Heart left ventricle (tissue), 16 donors: ENCODE results near the gene ZNF620. TPM values are rescaled to one million over a fixed set of nuclear protein-coding genes. Genes with fewer than 3 reads are reported as not detected.
"Not testable (repeated sequence)": the region's sequence is repeated elsewhere in the genome, so short reads cannot be mapped to it uniquely, and the experiment has no call there.

Source experiments
- ATAC-seq, 4 donors: fragments of 200-7000 bp; cut with Tn5 transposase; one replicate each; pipeline ENCODE4 v1.9.1; 2020 to 2022; ENCODE audit warnings: moderate library complexity in 4 of 4, mild to moderate bottlenecking in 3 of 4, moderate number of reproducible peaks in 1 of 4
- DNase-seq, 5 donors: peaks; one replicate each; pipeline ENCODE4 v3.0.0-alpha.2; 2020
- H3K27ac ChIP-seq, 12 donors: fragments of 200-600 bp; sonication (generic) in 4 of 12; one replicate each; pipeline versions ENCODE4 v1.5.0 to v1.8.0; 2016 to 2022; ENCODE audit warnings: mild to moderate bottlenecking in 2 of 12
- H3K27me3 ChIP-seq, 9 donors: fragments of 200-600 bp; sonication (generic) in 2 of 9; one replicate each; pipeline versions ENCODE4 v1.5.1 to v1.8.0; 2016 to 2022; ENCODE audit warnings: mild to moderate bottlenecking in 3 of 9
- H3K36me3 ChIP-seq, 9 donors: fragments of 200-600 bp; sonication (generic) in 2 of 9; one replicate each; pipeline versions ENCODE4 v1.5.0 to v1.8.0; 2018 to 2022; ENCODE audit warnings: mild to moderate bottlenecking in 2 of 9
- H3K4me1 ChIP-seq, 12 donors: fragments of 200-600 bp; sonication (generic) in 4 of 12; one replicate each; pipeline versions ENCODE4 v1.5.0 to v1.8.0; 2016 to 2022; ENCODE audit warnings: mild to moderate bottlenecking in 3 of 12
- H3K4me3 ChIP-seq, 12 donors: fragments of 200-600 bp; sonication (generic) in 4 of 12; one replicate each; pipeline versions ENCODE4 v1.5.0 to v1.8.0; 2017 to 2022; ENCODE audit warnings: mild to moderate bottlenecking in 9 of 12, moderate library complexity in 4 of 12
- H3K9me3 ChIP-seq, 12 donors: fragments of 200-600 bp; sonication (generic) in 4 of 12; one replicate each; pipeline versions ENCODE4 v1.5.0 to v1.8.0; 2016 to 2022; ENCODE audit warnings: mild to moderate bottlenecking in 1 of 12
- POLR2A ChIP-seq, 2 donors: fragments of 450-650 bp; IDR thresholded peaks; one replicate each; pipeline ENCODE4 v1.6.1; 2017; ENCODE audit warnings: antibody characterized with exemption in 2 of 2, mild to moderate bottlenecking in 2 of 2, moderate library complexity in 2 of 2
- WGBS, 4 donors: extraction: QIAGEN DNeasy Blood & Tissue Kit in 2 of 4; methylation state at CpG; one replicate each; pipeline versions ENCODE4 v1.1.5 to v1.1.7; 2013 to 2018; 5-methylcytosine and 5-hydroxymethylcytosine counted together
- intact Hi-C, 10 donors: fragments of 100-400 bp; cut with DNase I; formaldehyde crosslinking; loops; one replicate each; pipeline versions ENCODE4 v1.11.1 to v1.14.2; 2022
- polyA plus RNA-seq, 2 donors: library from polyadenylated mRNA; stranded (reverse); fragments of 200-250 nt; gene quantifications; one replicate each; pipeline ENCODE4 v1.2.3, GENCODE V29; 2013
- total RNA-seq, 9 donors: library from RNA; depleted of rRNA in 2 of 9; stranded (reverse); fragments of >200 nt in 2 of 9; fragmentation: NEBNext Ultra II Directional in 3 of 9; extraction: Animal tissue kit (Norgen Biotek cat#: 25700) in 3 of 9; gene quantifications; one replicate each; pipeline versions ENCODE4 v1.1.0 to v1.2.4, GENCODE V29; 2016 to 2023
- TF ChIP-seq, protein P1 (sequence below), 12 donors: fragments of 200-600 bp; sonication (generic) in 4 of 12; IDR thresholded peaks; one replicate each; pipeline versions ENCODE4 v1.5.0 to v1.8.0; 2018 to 2022; ENCODE audit warnings: antibody characterized with exemption in 12 of 12, mild to moderate bottlenecking in 5 of 12
- donor health status: ischemic (EF 13 %, LVEDD 7.1; RV severe dilation, severe dysfunction).
- donor health status: healthy with polysubstance abuse.
- donor health status: DM: no; HTN: yes; CAD: no.
- donor health status: DM: no; HTN: no; CAD: no.
- donor health status: ischemic (EF 25% LVEDD 6.9; RV normal size, moderate dysfunction).
- donor health status: ischemic (EF 25% LVEDD 5.7; RV mildly dilated, moderate dysfunction).
- donor health status: healthy.
- donor health status: DM: yes; HTN: yes; CAD: no.
- donor health status: ischemic (EF 35%, LVEDD 5.7; RV mildly dilated, moderate dysfunction).
- donor health status: nonischemic (EF 11% LVEDD 7.7; RV severe dilation, severe dysfunction).
- donor health status: DM: yes; HTN: yes; CAD: no.
- donor health status: PGD.
- donor health status: ischemic (EF 29% LVEDD 5.4; RV normal size, mild dysfunction).
- donor health status: nonischemic (EF 23%, LVEDD 6.1; RV moderate dilation, normal function).

ZNF620 gene
- total and polyA plus RNA-seq, 11 donors: 1.1 to 4.4 (median 2.5) TPM

- H3K27me3 ChIP-seq: no peaks in the 10 kb centered on the region
- TF ChIP-seq, protein P1, sequence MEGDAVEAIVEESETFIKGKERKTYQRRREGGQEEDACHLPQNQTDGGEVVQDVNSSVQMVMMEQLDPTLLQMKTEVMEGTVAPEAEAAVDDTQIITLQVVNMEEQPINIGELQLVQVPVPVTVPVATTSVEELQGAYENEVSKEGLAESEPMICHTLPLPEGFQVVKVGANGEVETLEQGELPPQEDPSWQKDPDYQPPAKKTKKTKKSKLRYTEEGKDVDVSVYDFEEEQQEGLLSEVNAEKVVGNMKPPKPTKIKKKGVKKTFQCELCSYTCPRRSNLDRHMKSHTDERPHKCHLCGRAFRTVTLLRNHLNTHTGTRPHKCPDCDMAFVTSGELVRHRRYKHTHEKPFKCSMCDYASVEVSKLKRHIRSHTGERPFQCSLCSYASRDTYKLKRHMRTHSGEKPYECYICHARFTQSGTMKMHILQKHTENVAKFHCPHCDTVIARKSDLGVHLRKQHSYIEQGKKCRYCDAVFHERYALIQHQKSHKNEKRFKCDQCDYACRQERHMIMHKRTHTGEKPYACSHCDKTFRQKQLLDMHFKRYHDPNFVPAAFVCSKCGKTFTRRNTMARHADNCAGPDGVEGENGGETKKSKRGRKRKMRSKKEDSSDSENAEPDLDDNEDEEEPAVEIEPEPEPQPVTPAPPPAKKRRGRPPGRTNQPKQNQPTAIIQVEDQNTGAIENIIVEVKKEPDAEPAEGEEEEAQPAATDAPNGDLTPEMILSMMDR (IDR thresholded peaks at IDR 0.05): no peak
- TF ChIP-seq POLR2A (IDR thresholded peaks at IDR 0.05): peak; percentile 36 to 89
- peak within 1 kb of the TSS; percentile 73 to 93 (median 88) for H3K27ac ChIP-seq
- intact Hi-C loops: loop anchor here in 9 of 10 donors (2.0 to 10.0 kb wide), 7 partner anchors 65 to 252 kb away; partner anchors contain the start of gene ZNF621 (in 5 of the 9)
- peak within 1 kb of the TSS; percentile 53 to 99 (median 88) for H3K4me3 ChIP-seq
- ATAC-seq (peak; percentile 86 to 92 (median 89)), DNase-seq (peak; percentile 96 to 98 (median 96))
- H3K9me3 ChIP-seq: no peaks in the 10 kb centered on the region
- peaks cover 2 to 43% (median 39%) of the 10 kb centered on the region in 9 donors for H3K36me3 ChIP-seq
- WGBS, 4 donors: 0 to 1% (median 0%) methylated on average over 32 to 79 of the region's 79 CpGs
- peaks cover 11 to 38% (median 27%) of the 10 kb centered on the region in 12 donors for H3K4me1 ChIP-seq
Measured at GRCh38 chr3:40456940-40457823, 48.7 kb upstream of the ZNF620 start, which contains the start of gene RPL14. Gene RPL14 (plus strand): TSS chr3:40457339. CDS start chr3:40457472, 133 bp downstream.

DNA sequence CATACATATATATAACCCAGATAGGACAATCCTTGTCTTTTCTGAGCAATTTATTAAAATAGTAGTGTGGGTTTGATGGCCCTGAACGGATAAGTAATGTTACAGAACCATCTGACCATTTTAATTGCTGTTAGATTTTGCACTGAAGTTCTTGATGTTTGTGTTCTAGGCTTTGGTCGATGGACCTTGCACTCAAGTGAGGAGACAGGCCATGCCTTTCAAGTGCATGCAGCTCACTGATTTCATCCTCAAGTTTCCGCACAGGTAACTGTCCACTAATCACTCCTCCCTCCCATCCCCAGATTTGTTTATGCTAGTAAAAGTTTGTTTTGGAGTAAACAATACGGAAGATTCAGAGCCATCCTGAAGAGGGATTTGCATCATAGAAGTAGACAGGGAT, 47.4 kb upstream of the ZNF620 start:
- intact Hi-C loops: loop anchor here in 9 of 10 donors (5.0 to 10.0 kb wide), 6 partner anchors 64 to 254 kb away; partner anchors contain the start of gene ZNF621 (in 4 of the 9)
- no peak for DNase-seq
- H3K4me3 ChIP-seq: peak overlapping the region in 9 of 12 donors; percentile 70 to 99 (median 93)
- H3K27ac ChIP-seq: no peak overlapping the region
- H3K27me3 ChIP-seq: no peaks in the 10 kb centered on the region
- no peaks in the 10 kb centered on the region for H3K9me3 ChIP-seq
- no peak for ATAC-seq
- H3K36me3 ChIP-seq: peaks cover 4 to 56% (median 52%) of the 10 kb centered on the region in 9 donors
- H3K4me1 ChIP-seq: peaks cover 9 to 32% (median 22%) of the 10 kb centered on the region in 12 donors
- WGBS, 4 donors: 92 to 97% (median 95%) methylated on average over 4 of the region's 4 CpGs
- TF ChIP-seq POLR2A (IDR thresholded peaks at IDR 0.05): no peak
- TF ChIP-seq, protein P1 (IDR thresholded peaks at IDR 0.05): no peak

GRCh38 chr3:40460481-40460880, 45.4 kb upstream of the ZNF620 start:
- Histone ChIP-seq H3K4me1 (peaks cover 5 to 32% (median 18%) of the 10 kb centered on the region in 12 donors), H3K36me3 (peaks cover 6 to 74% (median 68%) of the 10 kb centered on the region in 9 donors)
- H3K9me3 ChIP-seq, H3K4me3 ChIP-seq, H3K27me3 ChIP-seq, ATAC-seq, DNase-seq, intact Hi-C loops, H3K27ac ChIP-seq: not testable (repeated sequence)
- WGBS, 4 donors: 85 to 88% (median 87%) methylated on average over 6 of the region's 6 CpGs

- no peak overlapping the region for H3K27ac ChIP-seq
- peaks cover 6 to 80% (median 68%) of the 10 kb centered on the region in 9 donors for H3K36me3 ChIP-seq
- H3K4me3 ChIP-seq: no peak overlapping the region
- H3K4me1 ChIP-seq: peaks cover 5 to 31% (median 18%) of the 10 kb centered on the region in 12 donors
- H3K9me3 ChIP-seq: no peaks in the 10 kb centered on the region
- intact Hi-C loops: no loop called here
- H3K27me3 ChIP-seq: no peaks in the 10 kb centered on the region
- TF ChIP-seq POLR2A (IDR thresholded peaks at IDR 0.05): no peak
- TF ChIP-seq, protein P1 (IDR thresholded peaks at IDR 0.05): no peak
- ATAC-seq: no peak
- DNase-seq: no peak
- WGBS, 4 donors: 71 to 78% (median 73%) methylated on average over 3 of the region's 3 CpGs
Measured at GRCh38 chr3:40461161-40461560, 44.7 kb upstream of the ZNF620 start.

- H3K4me1 ChIP-seq: peaks cover 5 to 23% (median 14%) of the 10 kb centered on the region in 12 donors
- H3K4me3 ChIP-seq, ATAC-seq, intact Hi-C loops, DNase-seq, H3K9me3 ChIP-seq, H3K27ac ChIP-seq, H3K27me3 ChIP-seq: not testable (repeated sequence)
- H3K36me3 ChIP-seq: peaks cover 6 to 90% (median 68%) of the 10 kb centered on the region in 9 donors
- 87 to 97% (median 96%) methylated on average over 7 of the region's 7 CpGs for WGBS, 4 donors
Measured at GRCh38 chr3:40462838-40463237, 43.0 kb upstream of the ZNF620 start.
